ENCODE data around the gene SIDT1.
"Not testable (repeated sequence)": the region's sequence is repeated elsewhere in the genome, so short reads cannot be mapped to it uniquely, and the experiment has no call there.

DNA sequence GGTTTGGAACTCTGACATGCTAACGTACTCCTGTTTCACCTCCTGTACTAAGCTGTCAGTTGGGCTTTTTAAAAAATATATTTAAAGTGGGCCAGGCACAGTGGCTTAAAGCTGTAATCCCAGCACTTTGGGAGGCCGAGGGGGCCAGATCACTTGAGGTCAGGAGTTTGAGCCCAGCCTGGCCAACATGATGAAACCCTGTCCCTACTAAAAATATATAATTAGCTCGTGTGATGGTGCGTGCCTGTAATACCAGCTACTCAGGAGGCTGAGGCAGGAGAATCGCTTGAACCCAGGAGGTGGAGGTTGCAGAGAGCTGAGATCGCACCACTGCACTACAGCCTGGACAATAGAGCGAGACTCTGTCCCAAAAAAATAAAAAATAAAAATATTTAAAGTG, 103.7 kb downstream of the SIDT1 start:
- TF ChIP-seq CTCF, POLR2A (IDR thresholded peaks at IDR 0.05): not testable (repeated sequence)
